Stimulated activated CD8-positive, alpha-beta memory T cell treated with anti-CD3 and anti-CD28 coated beads, Interleukin-4, amount 100 ng/mL, for 1 hour (primary cell): ENCODE data around the gene TMEM150B.

Source experiments
- DNase-seq, 2 donors: peaks; one replicate each; pipeline ENCODE4 v3.0.0-alpha.2; 2020; ENCODE audit warnings: low read depth in 2 of 2, low spot score in 1 of 2

Gene TMEM150B

DNA sequence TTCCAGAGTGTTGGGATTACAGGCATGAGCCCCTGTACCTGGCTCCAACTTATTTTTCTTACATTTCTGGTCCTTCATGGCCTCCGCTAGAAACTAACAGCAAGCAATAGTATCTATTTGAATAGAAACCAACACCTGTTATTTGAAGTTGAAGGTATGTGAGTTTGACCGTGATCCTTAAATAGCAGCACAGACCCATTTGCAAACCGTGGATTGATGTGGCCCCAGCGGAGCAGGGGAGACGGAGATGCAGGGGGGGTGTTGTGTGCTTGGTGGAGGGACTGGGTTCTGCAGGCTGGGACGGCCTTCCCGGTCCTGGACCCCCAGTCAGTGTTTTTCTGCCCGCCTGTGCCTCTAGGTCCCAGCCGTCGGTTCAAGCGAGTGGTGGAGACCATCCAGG is 16.9 kb downstream of the TMEM150B start:
- DNase-seq, result no peak

DNA sequence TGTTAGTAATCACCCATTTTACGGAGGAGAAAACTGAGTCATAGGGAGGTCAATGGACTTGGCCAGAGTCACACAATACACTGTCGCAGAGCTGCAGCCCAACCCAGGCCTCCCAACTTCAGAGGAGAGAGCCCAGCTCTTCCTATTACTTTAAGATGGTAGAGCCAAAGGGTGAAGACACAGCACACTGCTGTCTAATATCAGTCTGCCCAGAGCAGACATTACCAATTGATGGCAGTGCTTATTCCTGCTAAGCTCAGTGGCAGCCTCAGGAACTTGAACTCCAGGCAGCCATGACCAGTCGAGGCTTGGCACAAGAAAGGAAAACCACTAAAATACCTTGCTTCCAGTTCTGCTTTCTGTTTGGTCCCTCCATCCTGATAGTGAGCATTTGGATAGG is 18.4 kb downstream of the TMEM150B start:
- DNase-seq, result no peak

DNA sequence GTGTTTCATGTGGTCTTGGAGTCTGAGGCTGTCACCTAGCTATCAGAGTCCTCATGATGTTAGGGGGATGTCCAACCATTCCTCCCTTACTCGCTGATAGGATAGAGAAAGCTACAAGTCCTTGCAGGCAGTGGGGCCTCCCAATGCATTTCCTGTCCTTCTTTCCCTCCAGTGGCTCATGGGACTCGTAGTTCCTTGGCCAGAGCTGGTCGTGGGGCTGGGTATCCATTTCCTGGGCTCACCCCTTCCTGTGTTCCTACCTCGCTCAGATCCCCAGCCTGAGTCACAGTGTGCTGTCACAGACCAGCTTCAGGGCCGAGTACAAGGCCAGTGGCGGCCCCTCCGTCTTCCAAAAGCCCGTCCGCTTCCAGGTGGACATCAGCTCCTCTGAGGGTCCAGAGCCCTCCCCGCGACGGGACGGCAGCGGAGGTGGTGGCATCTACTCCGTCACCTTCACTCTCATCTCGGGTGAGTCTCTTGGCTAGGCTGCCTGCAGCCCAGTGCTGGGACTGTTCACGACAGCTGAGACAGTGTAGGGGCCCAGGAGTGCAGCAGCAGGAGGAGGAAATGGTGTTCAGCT is 19.1 kb downstream of the TMEM150B start:
- no peak for DNase-seq

DNA sequence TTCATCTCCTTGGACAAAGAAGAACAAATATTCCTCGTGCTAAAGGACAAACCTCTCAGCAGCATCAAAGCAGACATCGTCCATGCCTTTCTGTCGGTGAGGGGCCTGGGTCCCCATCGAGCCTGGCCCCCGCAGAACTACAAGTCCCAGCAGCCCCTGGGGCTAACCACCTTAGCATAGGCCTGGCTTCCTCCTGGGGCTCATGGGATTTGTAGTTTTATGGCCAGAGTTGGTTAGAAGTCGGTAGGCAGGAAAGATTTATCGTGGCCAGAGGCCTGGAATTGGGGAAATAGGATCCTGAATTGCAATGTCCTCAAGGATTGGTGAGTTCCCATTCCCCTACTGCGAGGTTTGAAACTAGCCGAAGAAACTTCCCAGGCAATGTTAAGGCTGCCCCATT is 19.6 kb downstream of the TMEM150B start:
- no peak for DNase-seq

DNA sequence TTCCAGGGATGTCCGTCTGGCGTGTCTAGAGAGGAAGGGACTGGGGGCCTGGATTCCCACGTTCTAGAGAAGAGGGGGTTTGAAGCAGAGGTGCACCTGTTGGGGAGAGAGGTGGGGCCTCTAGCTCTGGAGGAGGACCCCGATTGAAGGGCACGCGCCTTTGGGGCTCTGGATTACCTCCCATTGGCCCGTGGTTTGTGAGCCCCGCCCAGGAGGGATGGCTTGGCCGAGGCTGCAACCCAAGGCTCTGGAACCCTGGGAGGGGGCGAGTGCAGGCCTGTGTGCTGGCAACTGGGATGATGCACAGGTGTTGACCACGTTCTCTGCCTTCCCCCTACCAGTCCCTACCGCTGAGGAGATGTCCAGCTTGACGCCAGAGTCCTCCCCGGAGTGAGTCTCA is 20.2 kb downstream of the TMEM150B start:
- no peak for DNase-seq

DNA sequence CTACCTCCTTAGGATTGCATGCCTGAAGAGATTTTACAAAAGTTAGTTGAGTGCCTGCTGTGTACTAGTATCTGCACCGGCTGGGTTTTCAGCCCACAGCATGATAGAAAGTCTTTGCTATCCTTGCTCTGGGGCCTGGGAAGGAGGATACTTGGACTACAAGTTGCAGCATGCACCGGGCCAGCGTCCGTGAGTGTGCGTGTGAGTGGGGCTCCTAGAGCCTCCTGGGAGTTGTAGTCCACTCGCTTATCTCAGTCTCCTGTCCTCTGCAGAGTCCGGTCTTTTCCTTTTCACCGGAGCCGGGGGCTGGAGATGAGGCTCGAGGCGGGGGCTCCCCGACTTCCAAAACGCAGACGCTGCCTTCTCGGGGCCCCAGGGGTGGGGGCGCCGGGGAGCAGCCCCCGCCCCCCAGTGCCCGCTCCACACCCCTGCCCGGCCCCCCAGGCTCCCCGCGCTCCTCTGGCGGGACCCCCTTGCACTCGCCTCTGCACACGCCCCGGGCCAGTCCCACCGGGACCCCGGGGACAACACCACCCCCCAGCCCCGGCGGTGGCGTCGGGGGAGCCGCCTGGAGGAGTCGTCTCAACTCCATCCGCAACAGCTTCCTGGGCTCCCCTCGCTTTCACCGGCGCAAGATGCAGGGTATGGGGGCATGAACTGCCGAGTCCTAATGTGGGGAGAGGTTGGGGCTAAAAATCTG is 20.7 kb downstream of the TMEM150B start:
- DNase-seq, result no peak

DNA sequence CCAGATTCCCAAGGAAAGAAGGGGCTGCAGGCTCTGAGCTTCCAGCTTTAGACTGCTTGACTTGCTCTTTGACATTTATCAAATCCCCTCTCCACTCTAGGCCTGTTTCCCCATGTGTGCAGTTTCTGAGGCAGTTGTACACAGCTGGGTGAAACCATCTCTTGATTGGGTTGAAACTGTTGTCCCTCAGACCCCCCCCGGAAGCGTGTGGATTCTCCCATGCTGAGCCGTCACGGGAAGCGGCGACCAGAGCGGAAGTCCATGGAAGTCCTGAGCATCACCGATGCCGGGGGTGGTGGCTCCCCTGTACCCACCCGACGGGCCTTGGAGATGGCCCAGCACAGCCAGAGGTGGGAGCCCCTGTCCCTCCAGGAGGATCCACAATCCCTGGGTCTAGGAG is 21.7 kb downstream of the TMEM150B start:
- DNase-seq, result no peak

DNA sequence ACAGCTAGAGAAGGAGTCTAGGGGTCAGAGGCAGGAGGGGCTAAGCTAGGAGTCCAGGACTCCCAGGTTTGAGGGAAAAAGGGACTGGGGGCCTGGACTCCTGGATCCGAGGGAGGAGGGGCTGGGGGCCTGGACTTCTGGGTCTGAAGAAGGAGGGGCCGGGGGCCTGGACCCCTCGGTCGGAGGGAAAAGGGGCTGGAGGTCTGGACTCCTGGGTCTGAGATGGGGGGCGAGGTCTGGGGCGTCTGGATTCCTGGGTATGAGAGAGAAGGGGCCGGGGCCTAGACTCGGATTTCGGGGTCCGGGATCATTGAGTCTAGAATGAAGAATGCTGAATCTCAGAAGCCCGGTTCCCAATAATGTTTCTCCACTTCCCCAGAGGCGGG is 22.8 kb downstream of the TMEM150B start:
- no peak for DNase-seq

DNA sequence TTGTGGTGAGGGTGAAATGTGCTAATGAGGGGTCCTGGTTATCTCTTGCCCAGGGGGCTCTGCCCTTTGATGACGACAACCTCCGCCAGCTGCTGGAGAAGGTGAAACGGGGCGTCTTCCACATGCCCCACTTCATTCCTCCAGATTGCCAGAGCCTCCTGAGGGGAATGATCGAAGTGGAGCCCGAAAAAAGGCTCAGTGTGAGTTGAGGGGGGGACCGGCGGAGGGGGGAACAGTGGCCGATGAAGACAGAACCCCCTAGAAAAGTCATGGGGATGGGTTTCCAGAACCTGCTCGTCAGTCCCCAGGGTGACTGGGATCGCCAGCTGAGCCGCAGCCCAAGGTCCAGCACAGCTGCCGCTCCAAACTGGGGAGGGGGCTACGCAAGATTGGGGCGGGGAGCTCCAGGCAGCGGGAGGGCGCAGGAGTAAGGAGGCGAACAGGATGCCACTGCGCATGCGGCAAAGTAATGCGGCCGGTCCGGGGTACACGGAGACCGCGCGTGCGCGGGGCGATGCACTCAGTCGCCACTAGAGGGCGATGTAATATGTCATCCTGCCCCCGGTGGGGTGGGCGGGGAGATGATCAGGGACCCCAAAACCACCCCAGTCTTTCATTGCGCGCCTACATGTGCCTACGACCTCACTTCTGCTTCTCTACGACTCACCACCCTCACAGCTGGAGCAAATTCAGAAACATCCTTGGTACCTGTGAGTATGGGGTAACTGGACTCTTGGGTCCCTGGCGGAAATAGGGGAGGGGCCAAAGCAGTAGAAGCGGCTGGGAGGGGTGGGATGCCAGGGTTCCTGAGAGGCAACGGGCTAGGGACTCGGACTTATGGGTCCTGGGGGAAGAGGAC is 23.5 kb downstream of the TMEM150B start:
- peak; percentile 94 to 97 for DNase-seq

DNA sequence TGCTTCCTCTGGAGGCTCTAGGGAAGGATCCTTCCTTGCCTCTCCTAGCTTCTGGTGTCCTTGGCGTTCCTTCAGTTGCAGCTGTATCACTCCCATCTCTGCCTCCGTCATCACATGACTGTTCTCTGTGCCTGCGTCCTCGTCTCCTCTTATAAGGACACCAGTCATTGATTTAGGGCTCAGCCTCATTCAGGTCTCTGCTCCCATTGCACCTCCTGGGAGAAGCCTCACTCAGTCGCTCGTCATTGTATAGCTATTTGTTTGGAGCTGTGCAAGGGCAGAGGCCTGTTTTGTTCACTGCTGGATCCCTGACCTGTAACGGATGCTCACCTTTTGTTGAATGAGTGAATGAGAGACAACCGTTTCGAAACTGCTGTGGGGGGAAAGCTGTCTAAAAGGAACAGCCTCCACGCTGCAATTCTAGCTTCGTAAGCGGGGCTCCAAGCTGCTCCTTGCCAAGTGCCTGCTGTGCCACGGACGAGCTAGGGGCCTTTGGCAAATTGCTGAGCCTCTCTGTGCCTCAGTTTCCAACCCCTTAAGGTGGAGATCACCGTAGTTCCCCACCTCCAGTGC is 24.2 kb downstream of the TMEM150B start:
- no peak for DNase-seq

DNA sequence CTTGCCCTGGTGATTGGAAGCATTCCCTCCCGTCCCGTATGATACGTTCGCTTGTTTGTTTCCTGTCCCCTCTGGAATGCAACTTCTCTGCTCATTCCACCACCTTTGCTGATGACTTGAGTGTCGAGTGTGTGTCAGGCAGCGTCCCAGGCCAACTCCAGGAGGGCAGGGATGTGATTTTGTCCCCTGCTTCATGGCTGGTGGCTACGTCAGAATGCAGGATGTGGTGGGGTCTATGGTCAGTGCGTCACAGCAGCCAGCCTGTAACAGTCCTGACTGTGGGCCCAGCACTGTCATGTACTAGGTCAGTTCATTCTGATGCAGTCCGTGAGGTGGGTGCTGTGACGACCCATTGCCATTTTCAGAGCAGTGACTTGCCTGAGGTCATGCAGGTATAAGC is 25.1 kb downstream of the TMEM150B start:
- DNase-seq, result no peak

DNA sequence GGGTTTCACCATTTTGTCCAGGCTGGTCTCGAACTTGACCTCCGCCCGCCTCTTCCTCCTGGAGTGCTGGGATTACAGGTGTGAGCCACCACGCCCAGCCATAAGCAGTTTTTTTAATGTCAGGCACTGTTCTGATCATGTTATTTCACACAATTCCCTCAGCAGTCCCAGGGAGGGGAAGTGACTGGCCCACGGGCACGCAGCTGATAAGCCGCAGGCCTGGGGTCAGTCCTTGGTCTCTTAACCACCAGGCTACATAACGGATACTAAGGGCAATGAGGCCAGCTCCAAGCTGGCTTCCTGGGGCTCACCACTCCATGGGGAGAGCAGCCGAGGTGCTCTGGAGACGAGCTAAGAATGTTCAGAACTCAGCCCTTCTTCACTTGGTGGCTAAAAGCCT is 27.9 kb downstream of the TMEM150B start:
- DNase-seq, result no peak

DNA sequence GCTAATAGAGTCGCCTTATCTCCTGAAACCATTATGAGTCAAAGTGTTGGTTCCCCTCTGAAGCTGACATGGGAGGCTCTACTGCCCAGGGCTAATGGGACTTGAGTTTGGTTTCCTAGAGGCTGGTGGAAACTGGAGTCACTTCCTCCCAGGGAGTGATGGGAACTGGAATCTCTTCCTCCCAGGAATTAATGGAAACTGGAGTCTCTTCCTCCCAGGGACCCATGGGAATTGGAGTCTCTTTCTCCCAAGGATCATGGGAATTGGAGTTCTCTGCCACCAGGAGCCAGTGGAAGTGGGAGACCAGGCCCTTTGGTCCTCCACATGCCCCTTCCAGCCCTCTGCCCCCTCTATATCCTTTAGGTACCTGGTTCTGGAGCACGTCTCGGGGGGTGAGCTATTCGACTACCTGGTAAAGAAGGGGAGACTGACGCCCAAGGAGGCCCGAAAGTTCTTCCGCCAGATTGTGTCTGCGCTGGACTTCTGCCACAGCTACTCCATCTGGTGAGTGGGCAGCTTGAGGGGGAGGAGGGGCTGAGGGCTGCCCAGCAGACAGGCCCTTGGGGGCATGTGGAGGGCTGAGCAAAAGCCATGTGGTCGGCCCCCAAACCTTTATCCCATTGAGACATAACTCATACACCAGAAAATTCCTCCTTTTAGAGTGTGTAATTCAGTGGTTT is 35.9 kb downstream of the TMEM150B start:
- no peak for DNase-seq

DNA sequence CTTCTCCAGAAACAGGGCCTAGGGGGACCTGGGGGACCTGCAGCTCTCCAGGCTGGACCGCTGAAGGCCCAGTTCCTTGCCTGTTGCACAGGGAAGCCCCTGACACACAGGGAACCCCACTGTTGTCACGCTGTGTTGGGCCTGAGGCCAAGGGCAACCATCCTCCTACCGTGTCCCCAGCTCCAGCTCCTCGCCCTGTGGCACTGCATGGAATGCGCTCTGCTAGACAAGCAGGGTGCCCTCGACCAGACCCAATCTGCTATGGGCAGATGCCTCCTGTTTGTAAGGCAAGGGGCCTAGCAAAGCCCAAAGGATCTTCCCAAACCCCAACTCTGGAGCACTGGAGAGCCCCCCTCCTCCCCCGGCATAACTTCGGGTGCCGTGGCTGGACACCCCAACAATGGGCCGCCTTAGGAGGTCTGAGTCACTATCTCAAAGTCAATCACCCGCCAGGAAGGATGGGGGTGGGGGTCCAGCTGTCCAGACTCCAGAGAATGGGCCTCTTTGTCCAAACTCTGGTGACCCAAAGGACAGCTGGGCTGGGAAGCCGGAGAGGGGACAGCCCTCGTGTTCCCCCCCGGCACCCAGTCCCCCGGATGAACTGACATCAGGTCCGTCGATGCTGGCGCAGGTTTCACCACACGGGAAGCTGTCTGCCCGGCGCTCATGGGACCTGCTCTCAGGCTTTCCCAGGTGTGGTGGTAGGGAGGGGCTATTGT is 37.6 kb downstream of the TMEM150B start:
- no peak for DNase-seq

DNA sequence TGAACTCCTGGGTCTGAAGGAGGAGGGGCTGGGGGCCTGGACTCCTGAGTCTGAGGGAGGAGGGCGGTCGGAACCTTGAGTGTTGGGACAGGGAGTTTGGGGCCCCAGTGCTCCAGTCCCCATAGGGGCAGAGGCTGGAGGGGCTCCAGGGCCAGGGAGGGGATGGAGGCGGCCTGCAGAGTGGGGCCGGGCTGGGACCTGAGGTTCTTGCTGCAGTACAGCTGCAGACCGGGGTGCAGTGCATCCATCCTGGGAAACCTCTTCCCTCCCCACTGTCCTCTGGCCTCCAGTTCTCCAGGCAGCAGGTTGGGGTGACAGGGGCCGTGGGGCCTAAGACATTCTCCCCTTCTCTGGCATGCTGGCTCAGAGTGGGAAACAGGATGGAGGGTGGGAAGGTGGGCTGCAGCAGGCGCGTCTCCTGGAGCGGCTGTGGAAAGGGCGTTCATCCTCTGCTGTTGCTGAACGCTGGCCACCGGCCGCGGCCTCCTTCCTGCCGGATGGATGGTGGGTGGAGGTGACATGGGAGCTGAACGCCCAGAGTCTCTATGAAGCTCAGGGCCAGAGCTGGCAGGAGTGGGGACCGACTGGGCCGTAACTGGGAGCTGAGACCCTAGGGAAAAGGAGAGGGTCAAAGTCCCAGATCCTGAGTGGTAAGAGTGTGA is 39.8 kb downstream of the TMEM150B start:
- DNase-seq, result no peak

DNA sequence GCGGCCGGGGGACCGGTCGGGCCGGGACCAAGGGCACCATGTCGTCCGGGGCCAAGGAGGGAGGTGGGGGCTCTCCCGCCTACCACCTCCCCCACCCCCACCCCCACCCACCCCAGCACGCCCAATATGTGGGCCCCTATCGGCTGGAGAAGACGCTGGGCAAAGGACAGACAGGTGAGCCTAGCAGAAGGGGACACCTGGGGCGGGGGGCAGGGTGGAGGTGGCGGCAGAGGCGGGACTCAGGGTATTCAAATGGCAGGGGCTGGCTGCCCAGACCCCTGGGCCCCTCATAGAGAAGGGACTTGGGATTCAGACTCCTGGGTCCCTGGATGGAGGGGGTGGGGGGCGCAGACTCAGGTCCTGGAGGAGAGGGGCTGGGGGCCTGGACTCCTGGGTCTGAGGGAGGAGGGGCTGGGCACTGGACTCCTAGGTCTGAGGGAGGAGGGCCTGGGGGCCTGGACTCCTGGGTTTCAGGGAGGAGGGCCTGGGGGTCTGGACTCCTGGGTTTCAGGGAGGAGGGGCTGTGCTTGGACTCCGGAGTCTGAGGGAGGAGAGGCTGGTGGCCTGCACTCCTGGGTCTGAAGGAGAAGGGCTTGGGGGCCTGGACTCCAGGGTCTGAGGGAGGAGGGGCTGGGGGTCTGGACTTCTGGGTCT is 40.6 kb downstream of the TMEM150B start:
- DNase-seq, result no peak

DNA sequence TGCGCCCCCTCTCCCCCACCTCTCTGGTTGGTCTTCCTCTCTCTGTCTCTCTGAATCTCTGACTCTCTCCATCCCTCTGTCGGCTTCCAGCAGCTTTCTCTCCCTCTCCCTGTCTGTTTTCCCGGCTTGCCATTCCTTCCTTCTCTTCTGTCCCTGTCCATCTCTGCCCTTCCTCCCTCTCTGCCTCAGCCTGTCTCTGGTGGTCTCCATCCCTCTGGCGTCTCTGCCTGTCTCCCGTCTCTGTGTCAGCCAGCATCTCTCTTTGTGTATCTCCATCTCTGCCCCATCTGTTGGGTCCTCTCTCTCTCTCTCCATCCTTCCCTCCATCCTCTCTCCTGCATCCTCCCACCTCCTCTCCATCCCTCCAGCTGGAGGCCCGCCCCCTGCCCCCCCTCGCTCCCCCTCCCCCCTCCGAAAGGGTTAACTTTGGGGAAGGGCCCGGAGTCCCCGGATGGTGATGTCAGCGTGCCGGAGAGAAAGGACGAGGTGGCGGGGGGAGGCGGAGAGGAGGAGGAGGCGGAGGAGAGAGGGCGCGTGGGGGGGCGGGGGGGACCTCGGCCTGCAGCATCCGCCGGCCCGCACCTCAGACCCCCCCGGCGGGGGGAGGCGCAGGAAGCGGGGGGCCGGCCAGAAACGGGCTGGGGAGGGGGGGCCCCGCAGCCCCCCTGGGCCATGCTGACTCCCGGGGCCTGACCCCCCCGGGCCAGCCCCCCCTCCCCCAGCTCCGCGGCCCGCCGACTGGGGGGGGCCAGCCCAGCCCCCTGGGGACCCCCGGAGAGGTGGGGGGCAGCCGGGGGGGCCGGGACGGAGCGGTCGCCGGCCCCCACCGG is 41.4 kb downstream of the TMEM150B start, which contains the start of gene BRSK1:
BRSK1 (plus strand) TSS at position 450 of the 830 bp plus-strand sequence. CDS start 446 bp downstream, outside the sequence.
- no peak for DNase-seq

DNA sequence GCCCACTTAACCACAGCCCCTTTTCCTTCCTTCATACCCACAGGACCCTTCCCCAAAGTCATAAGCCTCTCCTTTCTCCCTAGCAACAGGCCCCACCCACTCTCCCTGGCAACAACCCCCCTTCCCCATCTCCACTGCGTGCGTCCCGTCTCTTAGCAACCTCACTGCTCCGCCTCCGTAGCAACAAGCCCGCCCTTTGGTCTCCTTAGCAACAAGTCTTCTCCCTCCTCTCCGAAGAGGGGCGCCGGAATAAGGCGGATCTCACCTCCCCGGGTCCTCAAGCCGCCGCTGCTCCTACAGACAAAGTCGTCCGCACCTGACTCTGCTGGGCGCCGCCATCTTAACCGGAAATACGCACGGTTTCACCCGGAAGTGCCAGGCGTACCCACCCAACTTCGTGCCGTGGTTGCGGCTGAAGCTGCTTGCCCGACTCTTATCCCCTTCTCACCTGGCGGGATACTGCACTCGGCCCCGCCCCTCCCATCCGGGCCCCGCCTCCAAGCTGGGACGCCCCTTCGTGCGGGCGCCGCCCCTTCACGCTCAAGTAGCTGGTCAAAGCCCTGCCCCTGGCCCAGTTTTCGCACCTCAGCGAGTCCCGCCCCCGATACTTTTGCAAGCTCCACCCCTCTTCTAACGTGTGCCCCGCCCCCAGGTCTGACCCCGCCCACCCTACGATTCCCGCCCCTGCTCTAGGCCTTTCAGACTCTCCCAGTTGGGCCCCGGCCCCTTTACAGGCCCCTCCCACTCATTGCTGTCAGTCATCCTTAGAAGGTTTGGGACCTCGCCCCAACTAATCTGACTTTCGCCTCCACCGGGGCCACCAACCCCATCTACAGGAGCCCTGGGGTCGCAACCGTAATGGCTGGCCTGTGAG is 45.1 kb downstream of the TMEM150B start, which contains the start of gene HSPBP1:
HSPBP1 (minus strand) TSS at position 341 of the 874 bp plus-strand sequence. CDS start 502 bp downstream, outside the sequence.
- peak; percentile 75 to 87 for DNase-seq
